AG04449 (cell line): ENCODE measurements around the gene IDE.
"Not testable (repeated sequence)": the region's sequence is repeated elsewhere in the genome, so short reads cannot be mapped to it uniquely, and the experiment has no call there.

ENCODE experiments used
- CTCF ChIA-PET: fragments of 350-600 bp; formaldehyde crosslinking; extraction: SDS; loops from one replicate; lab custom pipeline; 2021; ENCODE audit warnings: antibody characterized with exemption; lab: Yijun Ruan, JAX
- POLR2A ChIA-PET: fragments of 400-600, 350-600 bp; formaldehyde crosslinking; extraction: SDS; loops from one replicate; lab custom pipeline; 2020; ENCODE audit warnings: antibody characterized with exemption, inconsistent platforms; lab: Yijun Ruan, JAX
- DNase-seq: peaks from one replicate; pipeline ENCODE4 v3.0.0-alpha.2; 2010; ENCODE audit warnings: low read depth, low spot score
- H3K4me3 ChIP-seq: 2 replicates; pipeline ENCODE4 v1.5.1; 2011; ENCODE audit warnings: low read depth, mild to moderate bottlenecking, control low read depth, low read length
- CTCF ChIP-seq: IDR thresholded peaks from one replicate; pipeline ENCODE4 v1.5.1; 2011; ENCODE audit warnings: mild to moderate bottlenecking, moderate library complexity, low read length, control low read depth, inconsistent platforms; ENCODE audit not compliant: insufficient read depth; ENCODE audit errors: missing control alignments

The IDE gene

GRCh38 chr10:92408017-92408361 lies 165.9 kb downstream of the IDE start:
- no peak for DNase-seq
- TF ChIP-seq CTCF: no peak
- POLR2A ChIA-PET: no interaction called here
- H3K4me3 ChIP-seq: no peak overlapping the region
- CTCF ChIA-PET: interaction anchor here (0.7 to 0.9 kb wide), 2 partner anchors 13 to 24 kb away, joined by 3 read pairs; no protein-coding TSS in a partner anchor

- H3K4me3 ChIP-seq: no peak overlapping the region
- DNase-seq: no peak
- ChIA-PET POLR2A (no interaction called here), CTCF (interaction anchor here (0.9 kb wide), 1 partner anchor 23 kb away, joined by 3 read pairs; no protein-coding TSS in a partner anchor)
- TF ChIP-seq CTCF: no peak
Measured at GRCh38 chr10:92407305-92408016, 166.4 kb downstream of the IDE start.

GRCh38 chr10:92405419-92405924 lies 168.4 kb downstream of the IDE start:
- DNase-seq: no peak
- TF ChIP-seq CTCF: no peak
- no peak overlapping the region; the same call in 1 of the 2 replicates for H3K4me3 ChIP-seq
- ChIA-PET CTCF (no interaction called here), POLR2A (no interaction called here)

- POLR2A ChIA-PET: no interaction called here
- CTCF ChIA-PET: interaction anchor here (0.6 kb wide), 1 partner anchor 1473 kb away, joined by 3 read pairs; no protein-coding TSS in a partner anchor
- DNase-seq: no peak
- H3K4me3 ChIP-seq: no peak overlapping the region
- no peak for TF ChIP-seq CTCF
Measured at GRCh38 chr10:92404612-92405418, 169.1 kb downstream of the IDE start.

- POLR2A ChIA-PET, DNase-seq, H3K4me3 ChIP-seq: not testable (repeated sequence)
- CTCF ChIA-PET: interaction anchor here (1.2 kb wide), 1 partner anchor 18 kb away, joined by 3 read pairs; no protein-coding TSS in a partner anchor
Measured at GRCh38 chr10:92402234-92402633, 171.7 kb downstream of the IDE start.
